Measurements from ENCODE around the gene MED13L.

MED13L gene

DNA sequence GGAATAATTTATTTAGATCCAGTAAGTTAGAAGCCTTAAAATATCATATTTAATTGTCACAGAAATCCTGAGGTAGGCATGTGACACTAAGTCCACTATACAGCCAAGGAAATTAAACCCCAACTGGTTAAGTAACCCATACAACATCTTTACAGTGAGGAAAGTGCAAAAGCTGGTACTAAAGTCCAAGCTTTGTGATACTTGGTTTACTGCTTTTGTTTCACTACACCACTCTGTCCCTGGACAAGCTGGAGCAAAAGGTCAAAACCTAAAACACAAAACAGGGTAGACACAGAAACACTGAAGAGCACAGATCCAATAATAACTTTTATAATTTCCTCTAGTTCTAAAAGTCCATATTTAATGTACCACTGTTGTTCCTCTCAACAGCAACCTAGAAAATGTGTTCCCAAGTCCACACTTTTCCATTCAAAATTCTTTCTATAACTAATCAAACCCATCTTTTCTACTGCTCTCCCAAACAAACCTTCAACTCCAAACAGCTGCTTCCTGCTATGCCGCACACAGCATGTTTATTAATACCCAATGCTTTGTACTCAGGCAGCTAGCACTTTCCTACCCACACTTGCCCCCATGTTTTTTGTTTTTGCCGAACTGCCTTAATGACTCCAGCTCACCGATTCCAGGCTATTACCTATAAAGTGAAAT lies 90.9 kb downstream of the MED13L start:
- no peak for DNase-seq (ENCODE audit: low spot score)
- no peak overlapping the region for H3K4me3 ChIP-seq
- H3K27ac ChIP-seq, result no peak overlapping the region
- TF ChIP-seq, protein P1, sequence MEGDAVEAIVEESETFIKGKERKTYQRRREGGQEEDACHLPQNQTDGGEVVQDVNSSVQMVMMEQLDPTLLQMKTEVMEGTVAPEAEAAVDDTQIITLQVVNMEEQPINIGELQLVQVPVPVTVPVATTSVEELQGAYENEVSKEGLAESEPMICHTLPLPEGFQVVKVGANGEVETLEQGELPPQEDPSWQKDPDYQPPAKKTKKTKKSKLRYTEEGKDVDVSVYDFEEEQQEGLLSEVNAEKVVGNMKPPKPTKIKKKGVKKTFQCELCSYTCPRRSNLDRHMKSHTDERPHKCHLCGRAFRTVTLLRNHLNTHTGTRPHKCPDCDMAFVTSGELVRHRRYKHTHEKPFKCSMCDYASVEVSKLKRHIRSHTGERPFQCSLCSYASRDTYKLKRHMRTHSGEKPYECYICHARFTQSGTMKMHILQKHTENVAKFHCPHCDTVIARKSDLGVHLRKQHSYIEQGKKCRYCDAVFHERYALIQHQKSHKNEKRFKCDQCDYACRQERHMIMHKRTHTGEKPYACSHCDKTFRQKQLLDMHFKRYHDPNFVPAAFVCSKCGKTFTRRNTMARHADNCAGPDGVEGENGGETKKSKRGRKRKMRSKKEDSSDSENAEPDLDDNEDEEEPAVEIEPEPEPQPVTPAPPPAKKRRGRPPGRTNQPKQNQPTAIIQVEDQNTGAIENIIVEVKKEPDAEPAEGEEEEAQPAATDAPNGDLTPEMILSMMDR (IDR thresholded peaks at IDR 0.05), result no peak

DNA sequence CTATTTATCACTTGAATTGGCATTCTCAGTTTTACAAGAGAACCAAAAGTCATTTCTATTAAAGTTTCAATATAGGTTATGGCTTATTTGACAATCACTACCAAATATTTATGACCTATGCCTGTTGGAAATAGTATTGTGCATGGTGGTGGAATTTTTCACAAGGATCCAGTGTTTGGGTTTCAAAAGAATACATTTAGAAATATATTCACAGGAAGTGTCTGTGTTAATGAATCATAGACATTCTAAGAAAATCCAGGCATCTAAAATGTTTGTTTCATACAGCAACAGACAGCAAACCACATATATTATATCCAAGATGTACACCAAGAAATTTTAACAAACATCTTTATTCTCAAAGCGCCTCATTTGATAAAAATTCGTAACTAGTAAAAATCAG lies 92.7 kb downstream of the MED13L start:
- H3K27ac ChIP-seq, result no peak overlapping the region
- TF ChIP-seq, protein P1 (IDR thresholded peaks at IDR 0.05), result no peak
- no peak for DNase-seq (ENCODE audit: low spot score)

DNA sequence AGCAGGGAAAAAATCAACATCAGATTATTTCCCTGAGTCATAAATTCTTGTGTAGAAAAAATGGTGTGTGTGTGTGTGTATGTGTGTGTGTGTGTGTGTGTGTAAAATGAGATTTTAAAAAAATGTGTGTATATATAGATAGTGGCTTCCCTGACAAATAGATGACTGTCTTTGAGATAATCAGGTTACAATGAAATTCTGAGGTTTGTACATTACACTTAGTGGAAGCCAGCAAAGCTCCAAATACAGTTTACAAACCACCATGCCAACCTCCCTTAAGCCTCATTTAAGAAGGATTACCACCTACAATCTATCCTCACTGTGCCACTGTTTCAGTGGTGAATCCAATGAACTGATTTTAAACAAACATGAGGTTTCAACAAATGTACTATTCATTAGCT lies 93.8 kb downstream of the MED13L start:
- no peak overlapping the region for H3K4me3 ChIP-seq
- TF ChIP-seq, protein P1 (IDR thresholded peaks at IDR 0.05), result no peak
- no peak for DNase-seq (ENCODE audit: low spot score)
- H3K27ac ChIP-seq, result no peak overlapping the region

More for the DNA sequence above, 92.7 kb downstream of the MED13L start:
- H3K4me3 ChIP-seq, result no peak overlapping the region

DNA sequence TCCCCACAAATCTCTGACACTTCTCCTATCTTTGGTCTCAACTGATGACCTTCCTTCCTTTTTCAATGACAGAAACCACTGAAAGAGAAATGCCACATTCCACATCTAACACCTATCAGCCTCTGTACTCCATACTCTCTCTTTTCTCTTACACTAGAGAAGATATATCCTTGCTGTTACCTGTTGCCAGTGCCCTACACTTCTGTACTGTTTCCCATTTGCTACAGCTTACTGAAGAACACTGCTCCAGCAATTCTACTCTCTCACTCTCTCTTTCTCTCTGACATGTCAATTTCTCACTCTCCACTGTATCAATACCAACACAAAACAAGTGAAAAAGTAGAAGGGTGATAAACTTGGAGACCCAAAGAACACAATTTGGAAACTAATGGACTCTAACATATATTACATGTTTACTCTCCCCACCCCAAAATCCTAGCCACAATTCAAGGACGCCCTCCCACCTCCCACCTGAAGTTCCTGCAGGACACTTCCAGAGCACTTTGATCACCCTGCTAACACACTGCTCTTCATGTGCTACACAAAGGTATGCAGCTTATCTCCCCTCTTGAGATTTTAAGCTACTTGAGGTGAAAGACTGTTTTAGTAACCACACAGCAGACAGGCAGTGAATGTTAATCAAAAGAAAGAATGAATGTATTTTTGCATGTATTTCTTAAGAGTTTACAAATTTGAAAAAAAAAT lies 95.0 kb downstream of the MED13L start:
- TF ChIP-seq, protein P1 (IDR thresholded peaks at IDR 0.05), result no peak
- H3K4me3 ChIP-seq, result no peak overlapping the region
- DNase-seq (ENCODE audit: low spot score), result no peak
- no peak overlapping the region for H3K27ac ChIP-seq

DNA sequence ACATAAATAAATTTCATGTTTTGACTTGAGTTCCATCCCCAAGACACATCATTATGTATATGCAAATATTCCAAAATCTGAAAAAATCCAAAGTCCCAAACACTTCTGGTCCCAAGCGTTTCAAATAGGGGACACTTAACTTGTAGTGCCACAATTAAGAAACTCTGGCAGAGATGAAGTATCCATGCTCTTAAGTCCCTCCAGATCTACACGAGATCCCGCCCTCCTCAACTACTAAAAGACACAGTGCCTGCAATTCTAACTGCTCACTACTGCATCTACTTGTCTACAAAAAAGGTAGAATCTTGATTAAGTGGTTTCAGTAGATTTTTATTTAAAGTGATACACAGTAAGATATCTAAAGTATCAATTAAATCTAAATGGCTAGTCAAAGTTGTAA lies 97.0 kb downstream of the MED13L start:
- TF ChIP-seq, protein P1 (IDR thresholded peaks at IDR 0.05), result no peak
- Histone ChIP-seq H3K4me3 (no peak overlapping the region), H3K27ac (no peak overlapping the region)
- DNase-seq (ENCODE audit: low spot score), result no peak

DNA sequence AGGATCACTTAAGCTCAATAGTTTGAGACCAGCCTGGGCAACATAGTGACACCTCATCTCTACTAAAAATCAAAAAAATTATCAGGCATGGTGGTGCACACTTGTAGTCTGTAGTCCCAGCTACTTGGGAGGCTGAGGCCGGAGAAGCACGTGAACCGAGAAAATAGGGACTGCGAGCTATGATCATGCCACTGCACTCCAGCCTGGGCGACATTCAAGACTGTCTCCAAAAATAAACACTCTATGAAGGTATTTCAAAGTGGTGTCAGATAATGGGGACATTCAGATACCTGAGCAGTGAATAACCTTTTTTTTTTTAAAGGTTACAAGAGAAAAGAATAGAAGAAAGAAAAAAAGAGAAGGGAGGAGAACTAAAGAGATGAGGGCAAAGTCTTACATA lies 98.1 kb downstream of the MED13L start:
- TF ChIP-seq, protein P1 (IDR thresholded peaks at IDR 0.05), result no peak
- DNase-seq (ENCODE audit: low spot score), result no peak
- Histone ChIP-seq H3K4me3 (no peak overlapping the region), H3K27ac (no peak overlapping the region)

DNA sequence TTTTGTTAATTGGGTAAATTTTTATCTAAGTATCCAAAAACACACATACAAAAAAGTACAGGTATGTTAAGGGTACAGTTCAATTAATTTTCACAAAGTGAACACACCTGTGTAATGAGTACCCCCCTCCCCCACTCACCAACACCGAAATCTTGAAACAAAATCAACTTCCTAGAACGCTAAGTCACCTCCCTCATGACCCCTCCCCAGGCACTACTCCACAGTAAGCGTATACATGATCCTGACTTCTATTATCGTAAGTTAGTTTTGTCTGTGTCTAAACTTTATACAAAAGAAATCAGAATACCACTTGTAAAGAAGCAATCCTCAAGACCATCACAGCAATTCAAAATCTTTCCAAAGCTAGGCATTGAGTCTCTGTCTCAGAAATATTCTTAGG lies 100.5 kb downstream of the MED13L start:
- H3K27ac ChIP-seq, result no peak overlapping the region
- TF ChIP-seq, protein P1 (IDR thresholded peaks at IDR 0.05), result no peak
- no peak for DNase-seq (ENCODE audit: low spot score)
- H3K4me3 ChIP-seq, result no peak overlapping the region

All from coronary artery (tissue), 2 donors.